ENCODE measurements around the gene IGF1.

The IGF1 gene

GRCh38 chr12:102496591-102496990 is 16.2 kb upstream of the IGF1 start:
- Histone ChIP-seq H4K20me1 (ENCODE audit: control insufficient read depth, insufficient read depth, low read depth, low read length) (no peaks in the 10 kb centered on the region), H3K9me2 (replicated peaks; ENCODE audit: control insufficient read depth, low read length) (no peaks in the 10 kb centered on the region), H3K27ac (ENCODE audit: low read depth, low read length) (no peak overlapping the region)

GRCh38 chr12:102487226-102487625 is 6.9 kb upstream of the IGF1 start:
- TF ChIP-seq EZH2phosphoT487 (IDR thresholded peaks at IDR 0.05; ENCODE audit: borderline replicate concordance, low read length) (no peak), CTCF (IDR thresholded peaks at IDR 0.05; ENCODE audit: low read depth, low read length, poor library complexity, severe bottlenecking) (no peak)
- Histone ChIP-seq H3K4me1 (ENCODE audit: control insufficient read depth, low read length) (peaks cover 13% of the 10 kb centered on the region), H3K79me2 (ENCODE audit: control insufficient read depth, low read length) (no peaks in the 10 kb centered on the region), H3K27me3 (ENCODE audit: control insufficient read depth, low read length) (0 out of 2 replicates have a peak, but pooled peaks cover under 1% of the 10 kb centered on the region), H3F3A (ENCODE audit: control insufficient read depth, insufficient read depth) (no peaks in the 10 kb centered on the region), H3K27ac (ENCODE audit: low read depth, low read length) (no peak overlapping the region), H3K4me2 (ENCODE audit: low read length) (no peak overlapping the region), H3K4me3 (ENCODE audit: low read length) (no peak overlapping the region), H3K36me3 (ENCODE audit: control insufficient read depth, low read length) (no peaks in the 10 kb centered on the region), H3K9me3 (ENCODE audit: control insufficient read depth, insufficient read depth, low read length) (no peaks in the 10 kb centered on the region), H4K20me1 (ENCODE audit: control insufficient read depth, insufficient read depth, low read depth, low read length) (no peaks in the 10 kb centered on the region), H3K9me2 (replicated peaks; ENCODE audit: control insufficient read depth, low read length) (no peaks in the 10 kb centered on the region)

More at GRCh38 chr12:102496591-102496990, 16.2 kb upstream of the IGF1 start:
- no peaks in the 10 kb centered on the region for H3K27me3 ChIP-seq (ENCODE audit: control insufficient read depth, low read length)
- H3K4me3 ChIP-seq (ENCODE audit: low read length), result no peak overlapping the region
- no peaks in the 10 kb centered on the region; the same call in 1 of the 2 replicates for H3K9me3 ChIP-seq (ENCODE audit: control insufficient read depth, insufficient read depth, low read length)
- no peaks in the 10 kb centered on the region for H3K79me2 ChIP-seq (ENCODE audit: control insufficient read depth, low read length)
- H3K4me2 ChIP-seq (ENCODE audit: low read length), result no peak overlapping the region
- no peak for TF ChIP-seq EZH2phosphoT487 (IDR thresholded peaks at IDR 0.05; ENCODE audit: borderline replicate concordance, low read length)
- no peak for TF ChIP-seq CTCF (IDR thresholded peaks at IDR 0.05; ENCODE audit: low read depth, low read length, poor library complexity, severe bottlenecking)
- H3K36me3 ChIP-seq (ENCODE audit: control insufficient read depth, low read length), result no peaks in the 10 kb centered on the region
- H3F3A ChIP-seq (ENCODE audit: control insufficient read depth, insufficient read depth), result no peaks in the 10 kb centered on the region
- H3K4me1 ChIP-seq (ENCODE audit: control insufficient read depth, low read length), result no peaks in the 10 kb centered on the region

- H3K4me2 ChIP-seq (ENCODE audit: low read length), result no peak overlapping the region
- TF ChIP-seq CTCF (IDR thresholded peaks at IDR 0.05; ENCODE audit: low read depth, low read length, poor library complexity, severe bottlenecking) (no peak), EZH2phosphoT487 (IDR thresholded peaks at IDR 0.05; ENCODE audit: borderline replicate concordance, low read length) (no peak)
- H3K4me1 ChIP-seq (ENCODE audit: control insufficient read depth, low read length), result peaks cover 13% of the 10 kb centered on the region
- no peak overlapping the region for H3K4me3 ChIP-seq (ENCODE audit: low read length)
- H3K9me3 ChIP-seq (ENCODE audit: control insufficient read depth, insufficient read depth, low read length), result no peaks in the 10 kb centered on the region
- no peaks in the 10 kb centered on the region for H3K36me3 ChIP-seq (ENCODE audit: control insufficient read depth, low read length)
- no peaks in the 10 kb centered on the region for H3K9me2 ChIP-seq (replicated peaks; ENCODE audit: control insufficient read depth, low read length)
- H4K20me1 ChIP-seq (ENCODE audit: control insufficient read depth, insufficient read depth, low read depth, low read length), result no peaks in the 10 kb centered on the region
- no peak overlapping the region for H3K27ac ChIP-seq (ENCODE audit: low read depth, low read length)
- H3K79me2 ChIP-seq (ENCODE audit: control insufficient read depth, low read length), result no peaks in the 10 kb centered on the region
- H3K27me3 ChIP-seq (ENCODE audit: control insufficient read depth, low read length), result 0 out of 2 replicates have a peak, but pooled peaks cover 3% of the 10 kb centered on the region
- H3F3A ChIP-seq (ENCODE audit: control insufficient read depth, insufficient read depth), result no peaks in the 10 kb centered on the region
Observed at GRCh38 chr12:102486153-102486552, 5.8 kb upstream of the IGF1 start.

All from DOHH2 (cell line).